ENCODE results near the gene PCDHA3.
"Not testable (repeated sequence)": the region's sequence is repeated elsewhere in the genome, so short reads cannot be mapped to it uniquely, and the experiment has no call there.

The PCDHA3 gene

GRCh38 chr5:140791089-140791488 is 9.8 kb upstream of the PCDHA3 start:
- TF ChIP-seq ZFX (IDR thresholded peaks at IDR 0.05; ENCODE audit: borderline replicate concordance): no peak
- TF ChIP-seq, protein P1, sequence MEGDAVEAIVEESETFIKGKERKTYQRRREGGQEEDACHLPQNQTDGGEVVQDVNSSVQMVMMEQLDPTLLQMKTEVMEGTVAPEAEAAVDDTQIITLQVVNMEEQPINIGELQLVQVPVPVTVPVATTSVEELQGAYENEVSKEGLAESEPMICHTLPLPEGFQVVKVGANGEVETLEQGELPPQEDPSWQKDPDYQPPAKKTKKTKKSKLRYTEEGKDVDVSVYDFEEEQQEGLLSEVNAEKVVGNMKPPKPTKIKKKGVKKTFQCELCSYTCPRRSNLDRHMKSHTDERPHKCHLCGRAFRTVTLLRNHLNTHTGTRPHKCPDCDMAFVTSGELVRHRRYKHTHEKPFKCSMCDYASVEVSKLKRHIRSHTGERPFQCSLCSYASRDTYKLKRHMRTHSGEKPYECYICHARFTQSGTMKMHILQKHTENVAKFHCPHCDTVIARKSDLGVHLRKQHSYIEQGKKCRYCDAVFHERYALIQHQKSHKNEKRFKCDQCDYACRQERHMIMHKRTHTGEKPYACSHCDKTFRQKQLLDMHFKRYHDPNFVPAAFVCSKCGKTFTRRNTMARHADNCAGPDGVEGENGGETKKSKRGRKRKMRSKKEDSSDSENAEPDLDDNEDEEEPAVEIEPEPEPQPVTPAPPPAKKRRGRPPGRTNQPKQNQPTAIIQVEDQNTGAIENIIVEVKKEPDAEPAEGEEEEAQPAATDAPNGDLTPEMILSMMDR (IDR thresholded peaks at IDR 0.05): no peak
- no peak overlapping the region for H3K27ac ChIP-seq

DNA sequence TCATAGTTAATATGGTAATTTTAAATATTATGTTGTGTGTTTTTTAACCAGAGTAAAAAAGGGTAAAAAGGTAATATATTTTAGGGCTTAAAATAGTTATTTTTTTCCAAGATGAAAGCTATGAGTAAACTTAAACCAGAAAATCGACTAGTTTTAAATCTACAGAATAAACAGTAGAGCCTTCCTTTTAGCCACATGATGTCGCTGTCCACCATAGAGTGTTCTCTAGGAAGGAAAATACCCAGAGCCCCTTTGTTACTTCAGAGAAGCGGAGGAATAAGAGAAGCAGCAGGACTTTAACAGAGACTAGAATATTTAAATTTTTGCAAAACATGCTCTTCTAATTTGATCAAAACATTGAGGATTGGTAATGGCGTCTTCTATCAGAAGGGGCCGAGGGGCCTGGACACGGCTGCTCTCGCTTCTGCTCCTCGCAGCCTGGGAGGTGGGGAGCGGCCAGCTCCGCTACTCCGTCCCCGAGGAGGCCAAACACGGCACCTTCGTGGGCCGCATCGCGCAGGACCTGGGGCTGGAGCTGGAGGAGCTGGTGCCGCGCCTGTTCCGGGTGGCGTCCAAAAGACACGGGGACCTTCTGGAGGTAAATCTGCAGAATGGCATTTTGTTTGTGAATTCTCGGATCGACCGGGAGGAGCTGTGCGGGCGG is 6.1 kb upstream of the PCDHA3 start, which contains the start of gene PCDHA2:
Gene PCDHA2 (plus strand): TSS at position 258 of the 664 bp plus-strand sequence.
- peak within 1 kb of the TSS; percentile 53 for H3K27ac ChIP-seq
- TF ChIP-seq, protein P1 (IDR thresholded peaks at IDR 0.05): peak; percentile 71
- no peak for TF ChIP-seq ZFX (IDR thresholded peaks at IDR 0.05; ENCODE audit: borderline replicate concordance)

DNA sequence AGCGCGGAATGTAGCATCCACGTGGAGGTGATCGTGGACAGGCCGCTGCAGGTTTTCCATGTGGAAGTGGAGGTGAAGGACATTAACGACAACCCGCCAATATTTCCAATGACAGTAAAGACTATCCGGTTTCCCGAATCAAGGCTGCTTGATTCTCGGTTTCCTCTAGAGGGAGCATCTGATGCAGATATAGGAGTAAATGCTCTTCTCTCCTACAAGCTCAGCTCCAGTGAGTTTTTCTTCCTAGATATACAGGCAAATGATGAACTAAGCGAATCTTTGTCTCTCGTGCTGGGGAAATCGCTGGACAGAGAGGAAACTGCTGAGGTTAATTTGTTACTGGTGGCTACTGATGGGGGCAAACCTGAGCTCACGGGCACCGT is 5.6 kb upstream of the PCDHA3 start:
- TF ChIP-seq, protein P1 (IDR thresholded peaks at IDR 0.05): 0 out of 2 replicates have a peak, but pooled peaks have one; percentile 11
- TF ChIP-seq ZFX (IDR thresholded peaks at IDR 0.05; ENCODE audit: borderline replicate concordance): no peak
- peak overlapping the region; percentile 53 for H3K27ac ChIP-seq

- not testable (repeated sequence) for H3K27ac ChIP-seq
Observed at GRCh38 chr5:140796072-140796717, 4.7 kb upstream of the PCDHA3 start.

- H3K27ac ChIP-seq: no peak overlapping the region
- TF ChIP-seq, protein P1 (IDR thresholded peaks at IDR 0.05): no peak
Observed at GRCh38 chr5:140796718-140797095, 4.2 kb upstream of the PCDHA3 start.

DNA sequence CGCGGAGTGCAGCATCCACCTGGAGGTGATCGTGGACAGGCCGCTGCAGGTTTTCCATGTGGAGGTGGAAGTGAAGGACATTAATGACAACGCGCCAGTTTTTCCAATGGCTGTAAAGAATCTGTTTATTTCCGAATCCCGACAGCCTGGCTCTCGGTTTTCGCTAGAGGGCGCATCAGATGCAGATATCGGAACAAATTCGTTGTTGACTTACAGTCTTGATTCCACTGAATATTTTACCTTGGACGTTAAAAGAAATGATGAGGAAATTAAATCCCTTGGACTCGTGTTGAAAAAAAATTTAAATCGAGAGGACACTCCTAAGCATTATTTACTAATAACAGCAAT is 611 bp downstream of the PCDHA3 start:
- TF ChIP-seq ZFX (IDR thresholded peaks at IDR 0.05; ENCODE audit: borderline replicate concordance): no peak
- TF ChIP-seq, protein P1 (IDR thresholded peaks at IDR 0.05): no peak
- no peak overlapping the region for H3K27ac ChIP-seq

DNA sequence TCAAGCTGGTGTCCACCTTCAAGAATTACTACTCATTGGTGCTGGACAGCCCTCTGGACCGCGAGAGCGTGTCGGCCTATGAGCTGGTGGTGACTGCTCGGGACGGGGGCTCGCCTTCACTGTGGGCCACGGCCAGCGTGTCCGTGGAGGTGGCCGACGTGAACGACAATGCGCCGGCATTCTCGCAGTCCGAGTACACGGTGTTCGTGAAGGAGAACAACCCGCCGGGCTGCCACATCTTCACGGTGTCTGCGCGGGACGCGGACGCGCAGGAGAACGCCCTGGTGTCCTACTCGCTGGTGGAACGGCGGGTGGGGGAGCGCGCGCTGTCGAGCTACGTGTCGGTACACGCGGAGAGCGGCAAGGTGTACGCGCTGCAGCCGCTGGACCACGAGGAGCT is 1.5 kb downstream of the PCDHA3 start:
- H3K27ac ChIP-seq: not testable (repeated sequence)

GRCh38 chr5:140802781-140803271 is 2.0 kb downstream of the PCDHA3 start:
- no peak overlapping the region for H3K27ac ChIP-seq
- TF ChIP-seq, protein P1 (IDR thresholded peaks at IDR 0.05): no peak
- TF ChIP-seq ZFX (IDR thresholded peaks at IDR 0.05; ENCODE audit: borderline replicate concordance): no peak

All from 22Rv1 (cell line).